Body of pancreas (tissue), 4 donors: Measurements from ENCODE around the gene NCOA1. TPM values are rescaled to one million over a fixed set of nuclear protein-coding genes. Genes with fewer than 3 reads are reported as not detected.
A peak's percentile ranks its signal among the peaks of the same experiment; 100 is the strongest.

ENCODE experiments used
- ATAC-seq: fragments of 150-250 bp; one replicate; pipeline ENCODE4 v1.9.1; 2016
- DNase-seq, 4 donors: peaks; one replicate each; pipeline ENCODE4 v3.0.0-alpha.2; 2019
- H3K27ac ChIP-seq, 4 donors: fragments of 200-600 bp; sonication (generic); 1 replicate in 3 of 4; 2 replicates in 1 of 4; pipeline versions ENCODE4 v1.5.1 to v1.6.1; 2016 to 2019; ENCODE audit warnings: mild to moderate bottlenecking in 1 of 4, mixed read lengths in 1 of 4, moderate library complexity in 1 of 4
- H3K27me3 ChIP-seq, 2 donors: fragments of 200-600 bp; sonication (generic); one replicate each; pipeline ENCODE4 v1.6.0; 2016; ENCODE audit warnings: mild to moderate bottlenecking in 1 of 2
- H3K36me3 ChIP-seq, 2 donors: fragments of 200-600 bp; sonication (generic); replicated peaks in 1 of 2; 2 replicates each; pipeline ENCODE4 v1.5.1; 2016; ENCODE audit warnings: low read depth in 2 of 2; ENCODE audit not compliant: insufficient read depth in 1 of 2
- H3K4me1 ChIP-seq: fragments of 200-600 bp; sonication (generic); one replicate; pipeline ENCODE4 v1.6.0; 2016
- H3K4me3 ChIP-seq, 2 donors: fragments of 200-600 bp; sonication (generic); 1 replicate in 1 of 2; 2 replicates in 1 of 2; pipeline ENCODE4 v1.5.1; 2016 to 2019
- H3K9me3 ChIP-seq, 3 donors: fragments of 200-600 bp; sonication (generic); 1 replicate in 2 of 3; 2 replicates in 1 of 3; pipeline ENCODE4 v1.5.1; 2016
- POLR2A ChIP-seq, 3 donors: fragments of 450-650 bp; IDR thresholded peaks; one replicate each; pipeline ENCODE4 v1.6.1; 2016; ENCODE audit warnings: antibody characterized with exemption in 3 of 3, mild to moderate bottlenecking in 2 of 3
- WGBS, 2 donors: methylation state at CpG; one replicate each; pipeline ENCODE4 v1.1.5; 2017; 5-methylcytosine and 5-hydroxymethylcytosine counted together
- intact Hi-C: fragments of 100-400 bp; cut with DNase I; formaldehyde crosslinking; loops from one replicate; pipeline ENCODE4 v1.15.1; 2023
- total RNA-seq, 2 donors: library from RNA; depleted of rRNA; stranded (reverse); fragments of >200 nt; gene quantifications; one replicate each; pipeline ENCODE4 v1.1.0, GENCODE V29; 2016
- TF ChIP-seq, protein P1 (sequence below), 7 experiments: fragments of 450-650 bp in 4 of 7; fragments of 200-600 bp in 3 of 7; sonication (generic) in 3 of 7; IDR thresholded peaks; one replicate each; pipeline ENCODE4 v1.5.1; 2016 to 2019; ENCODE audit warnings: antibody characterized with exemption in 7 of 7

Gene NCOA1
- total RNA-seq, 2 donors from 2014 or later: 22.1 to 38.7 TPM

DNA sequence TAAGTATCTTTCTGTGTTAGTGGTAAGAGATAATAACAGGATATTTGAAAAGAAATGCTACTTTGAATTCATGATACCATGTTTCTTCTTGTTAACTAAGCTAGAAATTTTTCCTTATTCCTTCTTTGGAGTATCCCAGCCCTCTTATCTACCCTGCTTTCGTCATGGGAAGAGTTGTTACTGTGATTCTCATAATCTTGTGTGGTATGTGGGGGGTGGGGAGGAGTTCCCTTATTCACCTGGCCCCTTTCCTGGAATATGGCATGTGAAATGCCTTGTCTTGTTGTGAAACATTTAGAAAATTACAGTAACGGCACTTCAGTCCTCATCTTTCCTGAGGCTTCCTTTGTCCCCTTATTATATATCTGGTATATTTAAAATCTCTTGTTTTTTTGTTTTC lies 129.9 kb downstream of the NCOA1 start:
- WGBS, 2 donors: 33 to 58% methylated on average over 2 of the region's 2 CpGs
- Histone ChIP-seq H3K4me1 (peaks cover 29% of the 10 kb centered on the region), H3K27ac (no peak overlapping the region), H3K36me3 (no peaks in the 10 kb centered on the region), H3K27me3 (no peaks in the 10 kb centered on the region), H3K9me3 (no peaks in the 10 kb centered on the region), H3K4me3 (no peak overlapping the region)
- peak; percentile 35 for ATAC-seq
- DNase-seq: peak in 2 of 4 donors; percentile 26 to 39
- intact Hi-C loops: no loop called here
- TF ChIP-seq POLR2A (IDR thresholded peaks at IDR 0.05): no peak
- TF ChIP-seq, protein P1, sequence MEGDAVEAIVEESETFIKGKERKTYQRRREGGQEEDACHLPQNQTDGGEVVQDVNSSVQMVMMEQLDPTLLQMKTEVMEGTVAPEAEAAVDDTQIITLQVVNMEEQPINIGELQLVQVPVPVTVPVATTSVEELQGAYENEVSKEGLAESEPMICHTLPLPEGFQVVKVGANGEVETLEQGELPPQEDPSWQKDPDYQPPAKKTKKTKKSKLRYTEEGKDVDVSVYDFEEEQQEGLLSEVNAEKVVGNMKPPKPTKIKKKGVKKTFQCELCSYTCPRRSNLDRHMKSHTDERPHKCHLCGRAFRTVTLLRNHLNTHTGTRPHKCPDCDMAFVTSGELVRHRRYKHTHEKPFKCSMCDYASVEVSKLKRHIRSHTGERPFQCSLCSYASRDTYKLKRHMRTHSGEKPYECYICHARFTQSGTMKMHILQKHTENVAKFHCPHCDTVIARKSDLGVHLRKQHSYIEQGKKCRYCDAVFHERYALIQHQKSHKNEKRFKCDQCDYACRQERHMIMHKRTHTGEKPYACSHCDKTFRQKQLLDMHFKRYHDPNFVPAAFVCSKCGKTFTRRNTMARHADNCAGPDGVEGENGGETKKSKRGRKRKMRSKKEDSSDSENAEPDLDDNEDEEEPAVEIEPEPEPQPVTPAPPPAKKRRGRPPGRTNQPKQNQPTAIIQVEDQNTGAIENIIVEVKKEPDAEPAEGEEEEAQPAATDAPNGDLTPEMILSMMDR (IDR thresholded peaks at IDR 0.05): no peak

- Histone ChIP-seq H3K36me3 (no peaks in the 10 kb centered on the region), H3K9me3 (no peaks in the 10 kb centered on the region), H3K4me3 (no peak overlapping the region), H3K27me3 (no peaks in the 10 kb centered on the region), H3K4me1 (peaks cover 35% of the 10 kb centered on the region), H3K27ac (no peak overlapping the region)
- DNase-seq: no peak
- ATAC-seq: no peak
- TF ChIP-seq, protein P1 (IDR thresholded peaks at IDR 0.05): no peak
- no peak for TF ChIP-seq POLR2A (IDR thresholded peaks at IDR 0.05)
- WGBS, 2 donors: 56 to 64% methylated on average over 3 of the region's 3 CpGs
- intact Hi-C loops: no loop called here
These were observed 130.9 kb downstream of the NCOA1 start for GRCh38 chr2:24621779-24622538.

GRCh38 chr2:24623535-24623934 lies 132.5 kb downstream of the NCOA1 start:
- H3K27me3 ChIP-seq: no peaks in the 10 kb centered on the region
- H3K36me3 ChIP-seq: no peaks in the 10 kb centered on the region
- no peak overlapping the region for H3K4me3 ChIP-seq
- no peak for TF ChIP-seq POLR2A (IDR thresholded peaks at IDR 0.05)
- TF ChIP-seq, protein P1 (IDR thresholded peaks at IDR 0.05): no peak
- intact Hi-C loops: no loop called here
- no peaks in the 10 kb centered on the region for H3K9me3 ChIP-seq
- ATAC-seq (no peak), DNase-seq (no peak)
- peaks cover 25% of the 10 kb centered on the region for H3K4me1 ChIP-seq
- WGBS, 2 donors: 97 to 100% methylated on average over 4 of the region's 4 CpGs
- no peak overlapping the region for H3K27ac ChIP-seq

- intact Hi-C loops: no loop called here
- ATAC-seq: no peak
- Histone ChIP-seq H3K27me3 (no peaks in the 10 kb centered on the region), H3K27ac (no peak overlapping the region), H3K4me3 (no peak overlapping the region), H3K4me1 (peaks cover 28% of the 10 kb centered on the region), H3K9me3 (no peaks in the 10 kb centered on the region), H3K36me3 (no peaks in the 10 kb centered on the region)
- no peak for TF ChIP-seq POLR2A (IDR thresholded peaks at IDR 0.05)
- TF ChIP-seq, protein P1 (IDR thresholded peaks at IDR 0.05): no peak
- WGBS, 2 donors: 73 to 77% methylated on average over 1 of the region's 1 CpG
- DNase-seq: no peak
These were observed 134.7 kb downstream of the NCOA1 start for GRCh38 chr2:24625728-24626127.

- DNase-seq (no peak), ATAC-seq (peak; percentile 40)
- H3K36me3 ChIP-seq: no peaks in the 10 kb centered on the region
- no peak overlapping the region for H3K27ac ChIP-seq
- no peaks in the 10 kb centered on the region for H3K9me3 ChIP-seq
- intact Hi-C loops: no loop called here
- WGBS, 2 donors: 33 to 38% methylated on average over 3 of the region's 3 CpGs
- H3K27me3 ChIP-seq: no peaks in the 10 kb centered on the region
- TF ChIP-seq, protein P1 (IDR thresholded peaks at IDR 0.05): no peak
- TF ChIP-seq POLR2A (IDR thresholded peaks at IDR 0.05): no peak
- H3K4me1 ChIP-seq: peaks cover 26% of the 10 kb centered on the region
- H3K4me3 ChIP-seq: no peak overlapping the region
These were observed 135.1 kb downstream of the NCOA1 start for GRCh38 chr2:24626131-24626530.
